Activated CD8-positive, alpha-beta memory T cell treated with anti-CD3 and anti-CD28 coated beads for 4 hours (primary cell): ENCODE measurements around the gene CDK14.
"Not testable (repeated sequence)": the region's sequence is repeated elsewhere in the genome, so short reads cannot be mapped to it uniquely, and the experiment has no call there.

Source experiments
- DNase-seq, 2 donors: peaks; one replicate each; pipeline ENCODE4 v3.0.0-alpha.2; 2020; ENCODE audit warnings: low read depth in 2 of 2

Gene CDK14

GRCh38 chr7:91149341-91150246 lies 553.5 kb downstream of the CDK14 start:
- no peak for DNase-seq

GRCh38 chr7:91151916-91152315 lies 555.8 kb downstream of the CDK14 start:
- DNase-seq: no peak

GRCh38 chr7:91156316-91157185 lies 560.4 kb downstream of the CDK14 start:
- DNase-seq: no peak

- no peak for DNase-seq
Measured at GRCh38 chr7:91157579-91158320, 561.6 kb downstream of the CDK14 start.

GRCh38 chr7:91162436-91162835 lies 566.3 kb downstream of the CDK14 start:
- no peak for DNase-seq

GRCh38 chr7:91164506-91164905 lies 568.4 kb downstream of the CDK14 start:
- DNase-seq: no peak

GRCh38 chr7:91165006-91165845 lies 569.1 kb downstream of the CDK14 start:
- DNase-seq: no peak

- no peak for DNase-seq
Measured at GRCh38 chr7:91165846-91166230, 569.7 kb downstream of the CDK14 start.

- no peak for DNase-seq
Measured at GRCh38 chr7:91168871-91169829, 573.0 kb downstream of the CDK14 start.

GRCh38 chr7:91169830-91170191 lies 573.7 kb downstream of the CDK14 start:
- DNase-seq: no peak

- not testable (repeated sequence) for DNase-seq
Measured at GRCh38 chr7:91173265-91173664, 577.1 kb downstream of the CDK14 start.

GRCh38 chr7:91180746-91181145 lies 584.6 kb downstream of the CDK14 start:
- no peak for DNase-seq

- no peak for DNase-seq
Measured at GRCh38 chr7:91181949-91182348, 585.8 kb downstream of the CDK14 start.

GRCh38 chr7:91182819-91183764 lies 587.0 kb downstream of the CDK14 start:
- no peak for DNase-seq

- no peak for DNase-seq
Measured at GRCh38 chr7:91185771-91186170, 589.6 kb downstream of the CDK14 start.

GRCh38 chr7:91187061-91187460 lies 590.9 kb downstream of the CDK14 start:
- no peak for DNase-seq

- no peak for DNase-seq
Measured at GRCh38 chr7:91191771-91192170, 595.6 kb downstream of the CDK14 start.

- no peak for DNase-seq
Measured at GRCh38 chr7:91193141-91193540, 597.0 kb downstream of the CDK14 start.

GRCh38 chr7:91194841-91195240 lies 598.7 kb downstream of the CDK14 start:
- no peak for DNase-seq
